ENCODE results near the gene IL1RAPL2. TPM values are rescaled to one million over a fixed set of nuclear protein-coding genes. Genes with fewer than 3 reads are reported as not detected.

Gene IL1RAPL2
- total RNA-seq, 1 donor from 2014 or later, result not detected

GRCh38 chrX:104806346-104806745 lies 240.3 kb downstream of the IL1RAPL2 start:
- Histone ChIP-seq H3K27ac (no peak overlapping the region), H3K4me3 (no peak overlapping the region), H2AFZ (replicated peaks) (no peak overlapping the region), H3K36me3 (no peaks in the 10 kb centered on the region), H3F3A (ENCODE audit: low read depth) (no peaks in the 10 kb centered on the region), H3K27me3 (no peaks in the 10 kb centered on the region), H3K9ac (no peak overlapping the region), H3K9me3 (ENCODE audit: low read depth) (no peaks in the 10 kb centered on the region), H3K79me2 (ENCODE audit: low read depth) (no peaks in the 10 kb centered on the region), H4K20me1 (ENCODE audit: low read depth) (no peaks in the 10 kb centered on the region), H3K4me1 (no peaks in the 10 kb centered on the region), H3K4me2 (no peak overlapping the region)
- Mint-ChIP-seq H3K4me3 (no peak overlapping the region), H3K27me3 (ENCODE audit: insufficient read depth, low read depth) (no peaks in the 10 kb centered on the region), H3K9me3 (no peaks in the 10 kb centered on the region), H3K27ac (no peak overlapping the region), H3K36me3 (no peaks in the 10 kb centered on the region), H3K4me1 (peaks cover 6% of the 10 kb centered on the region)
- peak; percentile 28 for DNase-seq (ENCODE audit: low spot score)
- no peak for TF ChIP-seq EZH2 (IDR thresholded peaks at IDR 0.05)
- TF ChIP-seq CTCF (IDR thresholded peaks at IDR 0.05), result no peak
- no peak for TF ChIP-seq EZH2phosphoT487 (IDR thresholded peaks at IDR 0.05)

- no peak overlapping the region for H3K4me3 ChIP-seq
- H3K27me3 Mint-ChIP-seq (ENCODE audit: insufficient read depth, low read depth), result no peaks in the 10 kb centered on the region
- TF ChIP-seq EZH2 (IDR thresholded peaks at IDR 0.05) (no peak), CTCF (IDR thresholded peaks at IDR 0.05) (no peak), EZH2phosphoT487 (IDR thresholded peaks at IDR 0.05) (no peak)
- no peak overlapping the region for H3K4me2 ChIP-seq
- no peak for DNase-seq (ENCODE audit: low spot score)
- H3K27ac ChIP-seq, result no peak overlapping the region
- no peaks in the 10 kb centered on the region for H3K36me3 ChIP-seq
- H3K4me3 Mint-ChIP-seq, result no peak overlapping the region
- no peaks in the 10 kb centered on the region for H4K20me1 ChIP-seq (ENCODE audit: low read depth)
- H3K9ac ChIP-seq, result no peak overlapping the region
- H3K27me3 ChIP-seq, result no peaks in the 10 kb centered on the region
- no peak overlapping the region for H3K27ac Mint-ChIP-seq
- H3K79me2 ChIP-seq (ENCODE audit: low read depth), result no peaks in the 10 kb centered on the region
- H3K9me3 ChIP-seq (ENCODE audit: low read depth), result no peaks in the 10 kb centered on the region
- no peaks in the 10 kb centered on the region for H3K36me3 Mint-ChIP-seq
- peaks cover 6% of the 10 kb centered on the region for H3K9me3 Mint-ChIP-seq
- no peak overlapping the region for H2AFZ ChIP-seq (replicated peaks)
- H3K4me1 Mint-ChIP-seq, result no peaks in the 10 kb centered on the region
- no peaks in the 10 kb centered on the region for H3F3A ChIP-seq (ENCODE audit: low read depth)
- H3K4me1 ChIP-seq, result no peaks in the 10 kb centered on the region
Measured at GRCh38 chrX:104833401-104833800, 267.4 kb downstream of the IL1RAPL2 start.

- H3K27me3 Mint-ChIP-seq (ENCODE audit: insufficient read depth, low read depth), result no peaks in the 10 kb centered on the region
- no peak overlapping the region for H3K4me3 Mint-ChIP-seq
- Histone ChIP-seq H3K79me2 (ENCODE audit: low read depth) (no peaks in the 10 kb centered on the region), H3K4me2 (no peak overlapping the region), H3K4me1 (no peaks in the 10 kb centered on the region), H3K36me3 (no peaks in the 10 kb centered on the region), H3K27me3 (no peaks in the 10 kb centered on the region), H4K20me1 (ENCODE audit: low read depth) (no peaks in the 10 kb centered on the region), H3K9me3 (ENCODE audit: low read depth) (peaks cover 2% of the 10 kb centered on the region), H3K27ac (no peak overlapping the region), H3K4me3 (no peak overlapping the region), H3K9ac (no peak overlapping the region), H2AFZ (replicated peaks) (no peak overlapping the region), H3F3A (ENCODE audit: low read depth) (no peaks in the 10 kb centered on the region)
- no peaks in the 10 kb centered on the region for H3K4me1 Mint-ChIP-seq
- no peak overlapping the region for H3K27ac Mint-ChIP-seq
- H3K36me3 Mint-ChIP-seq, result no peaks in the 10 kb centered on the region
- TF ChIP-seq EZH2phosphoT487 (IDR thresholded peaks at IDR 0.05) (no peak), CTCF (IDR thresholded peaks at IDR 0.05) (no peak), EZH2 (IDR thresholded peaks at IDR 0.05) (no peak)
- no peak for DNase-seq (ENCODE audit: low spot score)
- H3K9me3 Mint-ChIP-seq, result peaks cover 23% of the 10 kb centered on the region
Measured at GRCh38 chrX:104842646-104843045, 276.6 kb downstream of the IL1RAPL2 start.

Data from neural progenitor cell (in vitro differentiated cells).